Measurements from ENCODE around the gene BUB1B. TPM values are rescaled to one million over a fixed set of nuclear protein-coding genes. Genes with fewer than 3 reads are reported as not detected.

Gene BUB1B
- total RNA-seq, 1 experiment from 2014 or later: 192 TPM

- no peak for TF ChIP-seq ZNF281 (CRISPR knock-in tag; IDR thresholded peaks at IDR 0.05)
- TF ChIP-seq CREB1 (CRISPR knock-in tag; IDR thresholded peaks at IDR 0.05): no peak
- no peak for TF ChIP-seq ARID4B (CRISPR knock-in tag; IDR thresholded peaks at IDR 0.05; ENCODE audit: borderline replicate concordance)
- TF ChIP-seq GABPB1 (CRISPR knock-in tag; IDR thresholded peaks at IDR 0.05): no peak
- TF ChIP-seq E2F4 (CRISPR knock-in tag; IDR thresholded peaks at IDR 0.05; ENCODE audit: borderline replicate concordance, low read depth): no peak
- no peak for TF ChIP-seq HMGXB4 (CRISPR knock-in tag; IDR thresholded peaks at IDR 0.05)
- TF ChIP-seq E2F1 (CRISPR knock-in tag; IDR thresholded peaks at IDR 0.05): no peak
- TF ChIP-seq IRF2 (CRISPR knock-in tag; IDR thresholded peaks at IDR 0.05; ENCODE audit: borderline replicate concordance, low read depth): no peak
- TF ChIP-seq ATF1 (CRISPR knock-in tag; IDR thresholded peaks at IDR 0.05): no peak
- no peak for TF ChIP-seq ZNF263 (CRISPR knock-in tag; IDR thresholded peaks at IDR 0.05; ENCODE audit: low read depth)
- no peak for TF ChIP-seq NR3C1 (CRISPR knock-in tag; conservative IDR thresholded peaks at IDR 0.05; ENCODE audit: low read depth)
Measured at GRCh38 chr15:40118473-40118872, 42.4 kb upstream of the BUB1B start (continued).

GRCh38 chr15:40121911-40122638 is 38.8 kb upstream of the BUB1B start:
- ATAC-seq (no peak), DNase-seq (ENCODE audit: low spot score) (no peak)
- ChIA-PET CTCF (interaction anchor here (1.1 to 4.2 kb wide), 3 partner anchors 13 to 153 kb away, joined by 4 to 17 read pairs (median 5); partner anchors contain the start of gene BMF), POLR2A (no interaction called here)
- no peak overlapping the region for H3K4me3 Mint-ChIP-seq
- peaks cover 44% of the 10 kb centered on the region for H3K4me1 Mint-ChIP-seq
- no peaks in the 10 kb centered on the region for H3K36me3 Mint-ChIP-seq
- no peaks in the 10 kb centered on the region for H3K27me3 Mint-ChIP-seq (ENCODE audit: low read depth)
- no peak overlapping the region; the same call in 1 of the 2 replicates for H3K27ac Mint-ChIP-seq
- H3K9me3 Mint-ChIP-seq: no peaks in the 10 kb centered on the region
- TF ChIP-seq TP53 (CRISPR knock-in tag; IDR thresholded peaks at IDR 0.05) (no peak), EMX1 (CRISPR knock-in tag; IDR thresholded peaks at IDR 0.05) (no peak), KAT7 (CRISPR knock-in tag; IDR thresholded peaks at IDR 0.05; ENCODE audit: borderline replicate concordance) (no peak), AFF4 (CRISPR knock-in tag; IDR thresholded peaks at IDR 0.05; ENCODE audit: borderline replicate concordance) (no peak), IRF1 (CRISPR knock-in tag; IDR thresholded peaks at IDR 0.05) (no peak), ELF4 (CRISPR knock-in tag; IDR thresholded peaks at IDR 0.05; ENCODE audit: low read depth) (no peak), FOXP1 (CRISPR knock-in tag; IDR thresholded peaks at IDR 0.05; ENCODE audit: borderline replicate concordance) (no peak), JAZF1 (CRISPR knock-in tag; IDR thresholded peaks at IDR 0.05) (no peak), NR1H2 (CRISPR knock-in tag; IDR thresholded peaks at IDR 0.05) (no peak)

Measured in WTC11 (cell line).